Measurements from ENCODE around the gene FRK. TPM values are rescaled to one million over a fixed set of nuclear protein-coding genes. Genes with fewer than 3 reads are reported as not detected.
A peak's percentile ranks its signal among the peaks of the same experiment; 100 is the strongest.
"Not testable (repeated sequence)": the region's sequence is repeated elsewhere in the genome, so short reads cannot be mapped to it uniquely, and the experiment has no call there.

Gene FRK
- total RNA-seq, 1 experiment from 2014 or later, result 2.9 TPM

DNA sequence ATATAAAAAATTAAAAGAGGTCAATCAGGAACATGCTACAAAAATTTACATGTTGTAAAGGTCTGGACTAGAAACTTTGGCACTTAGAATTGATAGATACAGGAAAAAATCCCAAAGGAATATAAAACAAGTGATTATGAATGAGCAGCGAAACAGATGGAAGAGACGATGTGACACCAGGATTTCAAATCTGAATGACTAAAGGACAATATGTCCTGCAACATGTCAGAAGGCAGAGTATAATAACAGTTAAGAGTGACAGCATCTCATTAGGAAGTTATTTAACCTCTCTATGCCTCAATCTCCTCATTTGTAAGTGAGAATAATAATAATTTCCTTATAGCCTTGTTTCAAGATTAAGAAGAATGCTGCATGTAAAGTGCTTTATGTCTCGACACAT is 50.3 kb downstream of the FRK start:
- DNase-seq (ENCODE audit: low read depth), result no peak

DNA sequence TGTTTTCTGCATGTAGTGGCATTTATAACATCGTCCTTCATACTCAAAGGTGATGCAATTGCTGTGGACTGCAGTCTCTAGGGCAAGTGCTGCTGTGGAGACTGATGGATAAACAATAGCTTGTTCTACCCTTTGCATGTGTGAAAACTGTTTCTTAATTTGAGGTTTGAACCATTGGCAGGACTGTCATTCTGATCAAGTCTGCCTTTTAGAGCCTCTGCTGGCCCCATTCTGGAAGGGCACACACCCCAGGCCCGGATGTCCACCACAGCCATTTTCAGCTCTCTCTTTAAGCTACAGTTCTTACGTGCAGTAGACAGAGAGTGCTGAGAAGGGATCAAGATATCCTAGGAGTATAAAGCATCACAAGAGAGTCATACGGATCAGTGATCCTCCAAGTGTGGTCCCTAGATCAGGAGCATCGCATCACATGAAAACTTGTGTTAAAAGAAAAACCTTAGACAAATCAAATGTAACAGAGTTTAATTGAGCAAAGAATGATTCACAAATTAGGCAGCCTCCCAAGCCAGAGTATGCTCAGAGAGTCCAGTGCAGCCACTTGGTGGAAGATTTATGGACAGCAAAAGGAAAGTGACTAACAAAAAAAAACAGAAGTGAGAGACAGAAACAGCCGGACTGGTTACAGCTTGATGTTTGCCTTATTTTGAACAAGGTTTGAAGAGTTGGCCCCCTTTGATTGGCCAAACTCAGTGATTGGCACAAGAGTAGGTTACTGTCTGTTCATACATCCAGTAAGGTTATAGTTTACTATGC is 52.0 kb downstream of the FRK start:
- DNase-seq (ENCODE audit: low read depth), result peak; percentile 99

DNA sequence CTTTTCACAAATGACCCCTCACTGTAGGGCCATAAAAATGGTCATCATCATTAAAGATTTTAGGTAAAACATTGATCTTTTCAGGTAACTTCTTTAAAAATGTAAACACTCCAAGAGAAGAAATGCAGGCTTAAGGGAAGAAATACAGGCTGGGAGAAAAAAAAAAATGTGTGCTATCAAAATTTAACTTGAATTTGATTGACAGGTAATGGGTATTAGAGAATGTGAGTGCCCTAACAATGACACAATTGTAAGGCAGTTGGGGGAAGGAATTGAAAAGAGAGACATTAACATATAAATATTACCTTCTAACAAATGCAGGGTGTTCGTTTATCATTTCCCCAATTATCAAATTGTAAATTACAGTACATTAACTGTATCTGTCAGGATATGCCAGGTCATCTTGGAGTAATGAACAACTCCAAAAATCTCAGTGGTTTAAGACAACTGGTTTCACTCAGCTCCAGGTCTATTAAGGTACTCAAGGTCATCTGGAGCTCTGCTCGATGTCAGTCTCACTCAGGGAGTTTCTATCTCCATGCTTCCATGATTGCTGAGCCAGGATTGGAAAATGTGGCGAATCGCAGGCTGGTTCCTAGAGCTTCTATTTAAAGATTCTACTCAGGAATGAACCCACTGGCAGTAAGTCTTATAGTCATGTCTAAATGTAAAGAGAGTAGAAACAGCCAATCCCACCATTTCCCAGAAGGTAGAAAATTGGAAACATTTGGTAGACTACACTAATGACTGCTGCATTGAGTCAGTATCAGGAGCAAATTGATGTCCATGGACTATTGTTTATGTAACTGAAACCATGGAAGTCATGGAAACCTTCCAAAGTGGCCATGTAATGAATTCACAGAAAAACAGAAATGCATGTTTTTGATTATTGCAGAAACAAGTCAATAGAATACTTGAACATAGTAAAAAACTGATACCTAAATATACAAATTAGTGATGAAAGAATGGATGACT is 55.6 kb downstream of the FRK start:
- DNase-seq (ENCODE audit: low read depth), result no peak

DNA sequence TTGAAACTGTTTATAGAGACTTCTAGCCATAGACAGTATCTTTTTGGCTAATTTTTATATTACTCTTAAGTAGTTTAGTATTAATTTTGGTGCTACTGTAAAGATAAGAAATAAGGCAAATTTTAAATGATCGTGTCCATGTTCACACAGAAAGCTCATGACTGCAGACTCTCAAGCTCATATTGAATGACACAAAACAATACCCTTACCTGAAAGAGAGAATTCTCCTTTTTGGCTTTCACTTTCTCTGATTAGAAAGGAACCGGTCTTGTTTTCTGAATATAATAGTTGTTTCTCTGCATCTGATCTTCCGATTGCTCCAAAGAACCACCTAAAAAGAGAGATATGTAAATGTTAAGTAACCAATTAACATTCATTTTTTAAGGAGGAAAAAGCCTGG is 57.0 kb downstream of the FRK start:
- DNase-seq (ENCODE audit: low read depth), result no peak

DNA sequence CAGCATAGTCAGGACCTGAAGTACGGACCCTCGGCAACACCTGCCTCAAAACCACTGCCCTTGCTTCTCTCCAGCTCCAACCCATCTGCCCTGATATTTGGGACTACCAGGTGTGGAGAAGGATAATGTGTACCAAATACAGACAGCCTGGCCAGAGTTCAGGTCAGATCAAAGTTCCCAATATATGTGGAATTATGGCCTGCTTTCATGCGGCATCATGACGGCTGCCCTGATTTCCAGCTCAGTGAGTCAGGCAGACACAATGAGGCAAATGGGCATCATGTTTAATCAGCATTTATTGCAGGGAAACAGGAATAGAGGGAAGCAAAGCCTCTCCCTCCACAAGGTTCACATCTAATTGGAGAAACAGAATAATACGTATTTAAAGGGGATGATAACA is 57.9 kb downstream of the FRK start:
- no peak for DNase-seq (ENCODE audit: low read depth)

DNA sequence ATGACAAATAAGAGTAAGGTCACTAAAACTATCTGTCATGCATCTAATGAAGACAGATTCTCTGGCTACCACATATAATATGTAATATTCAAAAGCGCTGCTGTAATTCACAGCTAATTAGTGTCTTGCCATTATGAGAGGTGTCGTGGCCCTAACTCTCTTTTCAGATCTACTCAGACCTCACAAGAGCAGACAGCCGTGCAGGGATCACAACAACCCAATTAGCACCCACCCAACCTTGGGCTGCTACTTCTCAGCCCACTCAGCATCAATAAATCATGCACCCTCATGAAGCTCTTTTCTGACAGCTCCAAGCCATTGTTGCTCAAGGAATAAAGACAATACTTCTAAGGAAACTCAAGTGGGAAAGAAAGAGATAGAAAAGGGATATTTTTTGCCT is 61.5 kb downstream of the FRK start:
- DNase-seq (ENCODE audit: low read depth), result no peak

DNA sequence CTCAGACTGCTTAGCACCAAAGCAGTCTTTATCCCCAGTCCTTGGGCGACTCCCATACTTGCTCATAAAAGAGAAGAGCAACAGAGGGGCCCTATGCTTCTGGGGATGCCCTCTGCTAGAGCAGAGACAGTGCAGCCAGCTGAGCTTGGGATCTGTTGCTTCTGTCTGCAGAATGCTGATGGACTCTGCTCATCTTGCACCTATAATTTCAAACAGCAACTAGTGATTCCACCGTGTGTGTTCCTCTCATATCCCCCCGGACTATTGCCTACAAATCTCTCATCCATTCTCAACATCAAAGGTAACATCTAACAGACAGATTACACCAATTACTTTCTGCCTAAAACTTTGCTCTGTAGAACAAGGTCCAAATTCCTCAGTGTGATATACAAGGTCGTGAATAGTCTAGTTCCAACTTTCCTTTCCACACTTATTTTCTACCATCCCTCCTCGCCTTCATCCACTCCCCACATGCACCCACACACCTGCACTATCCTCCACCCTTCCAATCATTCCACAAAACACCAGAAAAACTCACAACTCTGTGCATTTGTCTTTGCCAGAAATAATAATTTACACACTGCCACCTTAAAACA is 62.6 kb downstream of the FRK start:
- no peak for DNase-seq (ENCODE audit: low read depth)

DNA sequence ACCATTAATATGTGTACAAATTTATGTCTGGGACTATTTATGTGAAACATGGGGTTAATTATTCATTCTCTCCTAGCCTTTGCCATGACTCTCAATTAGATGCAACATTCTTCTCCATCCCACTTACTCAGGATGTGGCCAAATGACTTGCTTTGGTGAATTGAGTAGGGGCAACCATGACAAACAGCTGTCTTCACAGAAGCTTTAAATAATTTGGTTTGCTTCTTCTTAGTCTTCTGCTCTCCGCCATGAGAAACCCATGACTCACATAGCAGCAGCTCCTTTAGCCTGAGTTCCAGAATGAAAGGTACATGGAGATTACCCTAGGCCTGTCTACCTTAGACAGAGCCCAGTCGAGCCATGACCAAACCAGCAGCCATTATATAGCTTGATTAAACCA is 74.7 kb downstream of the FRK start:
- DNase-seq (ENCODE audit: low read depth), result peak; percentile 69

DNA sequence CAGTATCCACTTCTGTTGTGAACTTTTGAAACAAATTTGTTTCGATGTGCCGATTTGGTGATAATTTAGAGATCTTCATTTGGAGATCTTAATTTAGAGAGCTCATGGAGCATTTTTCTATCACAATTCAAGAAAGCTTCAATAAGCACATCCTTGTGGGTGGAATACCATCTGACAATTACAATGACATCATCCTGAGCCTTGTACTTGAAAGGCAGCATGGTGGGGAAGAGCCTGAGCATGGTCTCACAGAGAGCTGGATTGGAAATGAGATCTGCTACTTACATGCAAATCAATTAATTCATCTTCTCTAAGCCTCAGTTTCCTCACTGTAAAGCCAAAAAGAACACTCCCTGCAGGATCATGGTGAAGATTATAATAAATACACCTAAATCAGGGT is 75.9 kb downstream of the FRK start:
- no peak for DNase-seq (ENCODE audit: low read depth)

DNA sequence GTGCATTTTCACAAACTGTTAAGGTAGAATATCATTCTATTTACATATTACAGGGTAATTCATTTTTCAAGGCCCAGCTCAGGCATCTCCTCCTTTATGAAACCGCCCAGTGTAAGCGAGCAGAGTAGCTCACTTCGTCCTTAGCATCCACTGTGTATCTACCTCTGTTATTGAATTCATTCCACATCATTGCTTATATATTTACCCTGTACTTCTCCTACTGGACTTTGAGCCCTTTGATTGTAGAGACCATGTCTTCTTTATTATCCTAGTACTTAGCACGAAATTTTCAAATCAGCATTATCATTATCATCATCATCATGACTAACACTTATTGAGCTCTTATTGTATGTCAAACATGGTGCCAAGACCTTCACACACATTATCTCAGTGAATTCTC is 76.7 kb downstream of the FRK start:
- DNase-seq (ENCODE audit: low read depth), result no peak

DNA sequence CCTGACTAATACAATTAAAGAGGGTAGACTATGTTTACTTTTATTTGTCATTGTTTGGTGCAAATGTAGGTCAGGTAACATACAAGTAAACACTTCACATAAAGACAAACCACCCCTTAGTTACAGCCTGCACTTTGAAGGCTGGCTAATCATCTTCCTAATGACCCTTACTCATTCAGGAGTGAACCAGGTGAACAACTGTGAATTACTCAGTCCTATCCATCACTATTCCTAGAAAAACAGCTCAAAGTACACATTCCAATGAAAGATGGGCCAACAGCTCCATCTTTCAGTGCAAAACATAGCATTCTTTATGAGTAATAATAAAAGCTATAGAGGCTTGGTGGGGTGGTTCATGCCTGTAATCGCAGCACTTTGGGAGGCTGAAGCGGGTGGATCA is 78.2 kb downstream of the FRK start:
- DNase-seq (ENCODE audit: low read depth), result no peak

DNA sequence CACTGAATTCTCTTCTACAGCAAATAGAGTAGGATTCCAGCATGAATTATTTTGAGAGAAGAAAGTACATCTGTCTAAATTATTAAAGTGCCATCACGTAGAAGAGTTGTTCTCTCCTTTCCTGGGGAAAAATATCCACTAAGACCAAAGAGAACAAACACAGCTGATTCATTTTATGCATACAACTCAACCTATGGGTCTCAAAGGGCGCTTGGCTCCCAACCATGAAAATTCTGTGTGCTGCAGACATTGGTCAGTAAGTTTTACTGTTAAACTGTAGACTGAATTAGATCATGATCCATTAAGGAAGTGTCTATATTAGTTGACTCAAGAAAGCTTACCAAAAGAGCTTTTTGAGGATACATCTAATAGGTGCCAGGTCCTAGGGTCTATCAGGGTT is 83.5 kb downstream of the FRK start:
- DNase-seq (ENCODE audit: low read depth), result no peak

DNA sequence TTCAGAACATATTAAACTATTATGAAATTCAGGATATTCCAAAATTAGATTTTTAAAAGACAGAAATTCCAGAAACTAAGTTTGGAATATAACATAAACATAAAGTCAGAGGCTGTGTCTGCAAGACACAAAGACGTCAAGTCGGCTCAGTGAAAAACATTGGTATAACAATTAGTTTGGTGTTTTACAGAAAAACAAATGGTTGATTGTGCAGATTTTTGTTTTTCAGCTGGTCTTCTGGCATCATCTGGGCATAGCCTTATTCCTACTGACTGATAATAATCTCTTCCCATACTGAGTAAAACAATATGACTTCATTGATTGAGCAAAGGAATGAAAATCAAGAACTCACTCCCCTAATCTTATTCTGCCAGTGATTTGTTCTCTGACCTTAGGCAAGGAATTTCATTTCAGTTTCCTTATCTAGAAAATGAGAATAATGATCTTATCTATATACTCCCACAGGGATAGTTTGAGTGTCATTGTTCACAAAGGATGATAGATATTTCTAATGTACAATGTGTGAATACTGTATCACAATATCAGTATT is 84.3 kb downstream of the FRK start:
- DNase-seq (ENCODE audit: low read depth), result no peak

DNA sequence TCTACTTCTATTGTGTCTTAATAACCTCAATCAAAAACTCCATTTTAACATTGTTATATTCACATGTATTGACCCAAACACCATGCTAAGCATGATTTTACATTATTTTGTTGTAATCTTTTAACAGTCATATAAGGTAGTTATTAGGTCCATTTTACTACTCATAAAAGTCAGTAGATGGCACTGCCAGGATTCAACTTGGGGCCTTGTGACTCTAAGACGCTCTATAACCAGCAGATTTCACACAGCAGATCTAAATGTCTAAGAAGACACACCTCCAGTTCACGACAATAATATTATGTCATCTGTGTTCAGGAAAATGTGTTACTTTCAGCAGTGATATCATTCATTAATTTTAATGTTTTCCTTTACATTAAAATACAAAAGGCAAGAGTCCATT is 88.0 kb downstream of the FRK start:
- peak; percentile 30 for DNase-seq (ENCODE audit: low read depth)

DNA sequence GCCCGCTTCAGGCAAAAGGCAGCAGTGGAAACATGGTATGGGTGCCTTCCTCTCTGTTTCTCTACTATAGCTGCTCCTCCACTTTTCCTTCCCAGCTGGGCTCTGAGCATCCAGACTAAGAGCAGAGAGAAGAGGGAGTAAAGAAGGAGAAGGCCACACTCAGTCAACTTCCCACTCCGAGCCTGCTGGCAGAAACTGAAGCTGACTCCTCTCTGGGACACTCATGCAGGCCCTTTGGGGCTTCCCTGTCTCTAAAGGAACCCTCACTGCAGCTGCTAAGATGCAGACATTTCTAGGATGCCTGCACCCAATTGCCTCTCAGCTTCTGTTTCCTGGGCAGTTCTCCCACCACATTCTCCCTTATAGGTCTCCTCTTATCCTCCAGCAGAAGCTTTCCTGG is 88.9 kb downstream of the FRK start:
- no peak for DNase-seq (ENCODE audit: low read depth)

DNA sequence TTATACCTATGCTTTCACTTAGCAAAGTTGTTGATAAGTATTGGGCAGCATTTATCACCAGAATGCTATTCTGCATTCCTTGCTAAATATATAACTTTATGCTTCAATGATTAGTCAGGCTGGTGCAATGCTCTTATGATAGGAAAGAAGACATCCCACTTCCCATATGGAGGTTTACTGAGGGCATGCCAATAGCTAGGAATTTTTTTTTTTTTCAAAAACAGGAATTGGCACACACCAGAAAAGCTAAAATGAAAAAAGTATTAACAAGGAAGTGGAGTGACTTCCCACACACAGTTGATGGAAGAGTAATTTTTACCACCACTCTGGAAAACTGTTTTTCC is 90.8 kb downstream of the FRK start:
- peak; percentile 39 for DNase-seq (ENCODE audit: low read depth)

DNA sequence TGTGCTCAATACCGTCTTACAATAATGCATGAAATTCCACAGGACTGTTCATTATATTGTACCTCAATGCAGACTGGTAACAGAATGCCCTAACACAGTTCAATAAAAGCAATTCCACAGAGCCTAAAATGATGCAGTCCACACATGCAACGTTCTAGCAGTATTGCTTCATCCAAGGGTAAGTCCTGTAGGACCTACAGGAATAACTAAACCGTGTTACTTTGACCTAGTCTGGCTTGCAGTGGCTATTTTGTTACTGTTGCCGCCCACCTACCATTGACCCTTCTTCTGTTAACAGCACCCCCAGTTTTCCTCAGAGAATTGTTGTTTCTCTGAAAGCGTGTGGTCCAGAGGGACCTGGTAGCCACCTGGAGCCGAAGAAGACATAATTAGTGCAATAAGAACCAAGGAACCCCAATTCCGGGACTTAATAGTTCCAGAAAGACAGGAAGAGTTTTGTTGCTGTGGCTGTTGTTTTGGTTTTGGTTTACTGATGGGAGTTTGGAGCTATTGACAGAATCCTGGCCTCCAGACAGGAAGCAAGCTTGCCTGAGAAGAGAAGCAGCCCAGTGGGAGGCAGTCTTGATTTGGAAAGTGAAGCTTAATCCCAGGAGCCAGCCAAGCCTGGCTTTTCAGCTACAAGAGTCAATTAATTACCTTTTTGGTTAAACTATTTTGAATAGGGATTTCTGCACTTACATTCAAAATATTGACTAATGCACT is 91.3 kb downstream of the FRK start:
- peak; percentile 32 for DNase-seq (ENCODE audit: low read depth)

DNA sequence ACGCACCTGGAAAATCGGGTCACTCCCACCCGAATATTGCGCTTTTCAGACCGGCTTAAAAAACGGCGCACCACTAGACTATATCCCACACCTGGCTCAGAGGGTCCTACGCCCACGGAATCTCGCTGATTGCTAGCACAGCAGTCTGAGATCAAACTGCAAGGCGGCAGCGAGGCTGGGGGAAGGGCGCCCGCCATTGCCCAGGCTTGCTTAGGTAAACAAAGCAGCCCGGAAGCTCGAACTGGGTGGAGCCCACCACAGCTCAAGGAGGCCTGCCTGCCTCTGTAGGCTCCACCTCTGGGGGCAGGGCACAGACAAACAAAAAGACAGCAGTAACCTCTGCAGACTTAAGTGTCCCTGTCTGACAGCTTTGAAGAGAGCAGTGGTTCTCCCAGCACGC is 100.4 kb downstream of the FRK start:
- not testable (repeated sequence) for DNase-seq (ENCODE audit: low read depth)

DNA sequence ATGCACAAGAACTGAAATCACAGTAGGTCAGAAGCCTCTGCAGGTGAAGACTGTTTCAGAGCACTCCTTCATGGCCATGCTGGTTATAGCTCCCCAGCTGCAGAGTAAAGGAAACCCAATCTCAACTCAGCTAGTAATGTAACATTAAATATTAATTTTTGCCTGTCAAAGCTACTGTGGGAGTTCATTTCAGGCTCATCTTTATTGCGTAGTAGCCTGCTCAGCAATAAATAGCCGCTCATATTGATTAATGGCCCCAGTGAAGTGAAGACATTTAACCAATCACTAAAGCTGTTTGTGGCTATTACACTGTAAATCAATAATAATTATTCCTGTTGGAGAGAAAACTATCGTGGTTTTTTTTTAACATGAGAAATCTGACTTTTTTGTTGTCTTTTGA is 101.7 kb downstream of the FRK start:
- DNase-seq (ENCODE audit: low read depth), result no peak

DNA sequence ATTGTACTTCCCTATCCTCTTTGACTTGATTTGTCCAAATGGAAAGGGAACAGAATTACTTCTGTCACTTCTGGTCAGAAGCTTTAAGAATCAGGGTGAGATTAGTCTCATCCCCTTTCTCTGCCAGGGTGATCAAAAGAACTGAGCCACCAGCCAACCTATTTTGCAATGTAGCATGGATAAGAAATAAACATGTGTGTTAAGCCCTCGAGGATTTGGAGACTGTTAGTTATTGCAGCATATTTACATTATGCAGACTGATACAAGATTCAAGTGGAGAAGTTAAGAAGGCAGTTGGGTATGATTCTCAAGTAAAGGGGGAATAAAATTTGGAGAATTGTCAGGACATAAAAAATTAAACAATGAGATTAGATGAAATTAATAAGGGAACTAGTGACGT is 106.0 kb downstream of the FRK start:
- DNase-seq (ENCODE audit: low read depth), result no peak

DNA sequence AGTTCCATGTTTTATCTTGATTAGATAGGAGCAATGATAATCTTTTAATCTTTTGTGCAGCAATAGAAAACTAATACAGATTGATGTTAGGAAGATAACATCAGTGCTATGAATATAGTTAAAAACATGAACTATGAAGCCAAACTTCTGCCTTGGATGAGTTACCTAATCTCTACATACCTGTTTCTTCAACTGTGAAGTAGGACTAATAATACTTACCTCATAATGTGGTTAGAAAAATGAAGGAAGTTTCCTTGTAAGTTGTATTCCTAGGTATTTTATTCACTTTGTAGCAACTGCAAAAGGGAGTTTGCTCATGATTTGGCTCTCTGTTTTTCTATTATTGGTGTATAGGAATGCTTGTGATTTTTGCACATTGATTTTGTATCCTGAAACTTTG is 111.9 kb downstream of the FRK start:
- DNase-seq (ENCODE audit: low read depth), result no peak

All from LHCN-M2 (cell line).